ENCODE data around the gene AHSG.

The AHSG gene

GRCh38 chr3:186643493-186643892, 30.6 kb downstream of the AHSG start:
- DNase-seq = no peak

DNA sequence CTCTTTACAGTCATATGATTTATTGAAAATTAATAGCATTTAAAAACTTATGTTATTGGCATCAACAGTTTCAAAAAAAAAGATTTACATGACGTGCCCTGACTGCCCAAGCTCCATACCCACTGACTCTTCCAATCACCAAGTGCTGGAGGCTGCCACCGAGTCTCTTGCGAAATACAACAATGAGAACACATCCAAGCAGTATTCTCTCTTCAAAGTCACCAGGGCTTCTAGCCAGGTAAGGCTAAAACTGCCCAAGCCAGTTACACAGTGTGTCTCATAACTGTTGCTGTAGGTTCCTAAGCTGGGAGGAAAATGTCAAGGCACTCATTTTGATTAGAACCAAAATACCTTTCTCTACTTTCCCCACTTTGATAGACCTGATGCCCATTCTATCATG, 31.8 kb downstream of the AHSG start:
- no peak for DNase-seq

- DNase-seq = no peak
Observed at GRCh38 chr3:186646106-186646505, 33.2 kb downstream of the AHSG start.

- no peak for DNase-seq
Observed at GRCh38 chr3:186646841-186647240, 34.0 kb downstream of the AHSG start.

DNA sequence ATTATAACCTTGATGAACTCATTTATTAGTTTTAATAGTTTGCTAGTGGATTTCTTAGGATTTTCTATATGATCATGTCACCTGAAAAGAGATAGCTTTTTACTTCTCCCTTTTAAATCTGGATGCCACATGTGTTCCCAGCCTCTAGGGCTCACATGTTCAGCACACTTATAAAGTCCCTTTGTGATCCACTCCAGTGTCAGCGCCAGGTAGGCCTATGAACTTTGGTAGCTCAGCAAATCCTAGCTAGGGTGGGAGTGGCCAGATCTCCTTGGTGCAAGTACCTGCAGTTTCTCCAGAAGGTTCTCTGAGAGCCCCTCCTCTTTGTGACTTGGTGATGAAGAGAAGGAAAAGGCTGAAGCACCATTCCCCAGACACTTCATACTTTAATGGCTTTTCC, 36.0 kb downstream of the AHSG start:
- DNase-seq = no peak

GRCh38 chr3:186651678-186652215, 38.9 kb downstream of the AHSG start:
- no peak for DNase-seq

DNA sequence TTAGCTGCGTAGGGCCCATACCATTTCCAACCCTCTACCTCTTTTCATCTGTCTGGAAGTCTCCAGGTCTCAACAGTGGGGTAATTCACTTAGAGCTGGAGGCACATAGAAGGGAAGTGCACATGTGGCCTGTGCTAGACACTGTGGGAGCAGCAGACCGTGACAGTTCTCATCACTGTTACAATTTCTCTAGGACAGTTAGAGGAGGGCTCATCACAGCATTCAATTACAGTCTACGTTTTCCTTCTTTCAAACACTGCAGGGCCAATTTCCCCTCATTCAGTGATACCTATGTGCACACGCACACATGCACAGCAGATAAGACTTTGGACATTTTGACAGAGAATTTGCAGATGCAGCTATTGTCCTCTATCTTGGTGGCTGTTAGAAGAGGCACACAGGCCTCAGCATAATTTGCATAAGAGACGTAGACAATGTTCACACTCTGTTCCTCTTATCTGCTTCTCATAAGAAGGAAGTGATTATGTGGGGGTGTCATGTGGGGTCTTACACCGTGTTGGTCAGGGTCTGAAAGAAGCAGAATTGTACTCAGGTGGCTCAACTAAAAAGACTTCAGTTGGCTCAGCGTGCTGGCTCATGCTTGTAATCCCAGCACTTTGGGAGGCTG, 40.3 kb downstream of the AHSG start:
- DNase-seq = no peak

DNA sequence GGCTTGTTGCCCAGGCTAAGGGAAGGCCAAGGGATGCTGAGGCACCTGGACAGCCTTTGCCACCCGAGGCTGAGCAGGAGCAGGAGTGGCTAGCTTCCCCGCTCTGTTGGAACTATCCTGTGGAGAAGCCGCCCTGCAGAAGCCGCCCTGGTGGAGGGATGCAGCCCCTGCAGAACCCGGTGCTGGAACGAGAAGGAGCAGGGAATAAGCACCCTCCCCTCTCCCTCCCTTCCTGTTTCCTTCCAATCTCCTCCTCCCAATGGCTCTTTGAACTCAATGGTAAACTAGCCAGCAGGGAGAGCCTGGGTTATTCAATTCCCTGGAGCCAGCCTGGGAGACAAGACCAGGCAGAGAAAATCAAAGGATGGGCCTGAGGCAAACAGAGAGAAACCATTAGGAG, 41.1 kb downstream of the AHSG start:
- no peak for DNase-seq

DNA sequence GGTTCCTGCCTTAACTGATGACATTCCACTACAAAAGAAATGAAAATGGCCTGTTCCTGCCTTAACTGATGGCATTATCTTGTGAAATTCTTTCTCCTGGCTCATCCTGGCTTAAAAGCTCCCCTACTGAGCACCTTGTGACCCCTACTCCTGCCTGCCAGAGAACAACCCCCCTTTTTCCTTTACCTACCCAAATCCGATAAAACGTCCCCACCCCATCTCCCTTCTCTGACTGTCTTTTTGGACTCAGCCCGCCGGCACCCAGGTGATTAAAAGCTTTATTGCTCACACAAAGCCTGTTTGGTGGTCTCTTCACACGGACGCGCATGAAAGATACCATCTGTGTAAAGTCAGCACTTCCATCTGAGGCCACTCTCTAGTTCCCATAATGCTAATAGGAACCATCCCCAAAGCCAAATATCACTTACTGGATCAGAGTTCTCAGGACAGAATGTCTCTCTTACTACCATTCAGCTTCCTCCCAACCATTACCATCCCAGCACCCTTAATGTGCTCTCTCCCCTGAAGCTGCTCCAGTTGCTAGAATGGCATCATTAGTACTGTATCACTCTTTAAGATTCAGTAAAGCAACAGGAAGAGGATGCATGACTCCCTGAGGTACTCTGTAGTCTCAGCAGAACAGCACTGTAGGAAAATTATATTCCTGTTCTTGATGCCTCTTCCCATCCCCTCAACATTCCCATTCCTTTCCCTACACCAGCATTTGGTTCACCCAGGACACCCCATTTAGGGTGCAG, 50.7 kb downstream of the AHSG start:
- no peak for DNase-seq

- no peak for DNase-seq
Observed at GRCh38 chr3:186664119-186664495, 51.2 kb downstream of the AHSG start.

DNA sequence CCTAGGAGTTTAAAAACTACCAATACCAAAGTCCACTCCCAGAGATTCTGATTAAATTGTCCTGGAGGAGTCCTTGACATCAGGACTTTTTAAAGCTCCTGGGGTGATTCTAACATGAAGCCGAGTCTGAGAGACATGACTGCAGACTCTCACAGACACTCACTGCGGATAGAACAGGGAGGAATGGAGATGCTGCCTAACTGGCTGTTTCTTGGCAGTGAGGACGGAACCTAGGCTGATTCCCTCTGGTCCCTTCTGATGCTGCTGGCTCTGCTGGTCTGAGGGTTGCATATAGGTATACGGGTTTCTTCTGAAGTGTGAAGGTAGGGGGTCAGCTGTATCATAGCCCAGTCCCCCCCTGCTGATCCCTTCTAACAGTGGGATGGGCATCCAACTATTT, 51.6 kb downstream of the AHSG start:
- DNase-seq = no peak

DNA sequence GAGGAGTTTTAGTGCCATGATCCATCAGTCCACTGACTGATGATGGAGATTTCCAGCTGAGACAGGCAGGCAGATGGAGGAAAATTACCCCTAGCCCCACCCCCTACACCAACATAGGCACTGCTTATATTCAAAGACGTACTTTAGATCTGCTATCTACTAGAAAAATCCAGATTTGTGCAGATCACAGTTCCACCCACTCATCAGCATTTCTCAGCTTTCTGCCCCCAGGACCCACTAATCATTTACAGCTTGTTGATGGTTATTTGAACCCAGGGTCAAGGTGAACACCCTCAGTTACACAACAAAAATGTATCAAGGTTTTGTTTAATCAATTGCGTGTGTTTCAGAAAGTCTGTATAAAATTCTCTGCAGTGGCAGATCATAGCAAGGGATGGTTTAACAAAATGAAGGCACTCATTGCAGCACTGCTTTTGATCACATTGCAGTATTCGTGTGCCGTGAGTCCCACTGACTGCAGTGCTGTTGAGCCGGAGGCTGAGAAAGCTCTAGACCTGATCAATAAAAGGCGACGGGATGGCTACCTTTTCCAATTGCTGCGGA, 52.8 kb downstream of the AHSG start, which contains the start of gene HRG:
TSS of gene HRG (plus strand) at position 390 of the 564 bp plus-strand sequence. CDS start at position 408, 18 bp downstream.
- no peak for DNase-seq

DNA sequence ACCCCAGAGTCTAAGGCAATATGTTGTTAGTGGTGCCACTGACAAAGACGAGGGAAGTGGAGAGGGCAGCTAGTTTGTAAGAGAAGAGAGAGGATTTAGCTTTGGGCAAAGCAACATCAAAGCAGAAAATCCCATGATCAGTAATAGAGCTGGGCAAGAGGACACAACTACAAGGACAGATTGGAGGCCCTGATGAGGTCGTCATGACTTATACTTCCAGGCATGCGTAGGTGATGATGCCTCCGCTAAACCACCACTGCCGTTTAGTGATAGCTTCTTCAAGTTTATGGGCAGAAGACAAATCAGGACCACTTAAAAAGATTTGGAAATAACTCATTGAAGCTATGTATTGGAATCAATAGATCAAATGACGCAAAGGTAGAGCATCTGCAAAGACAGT, 55.6 kb downstream of the AHSG start:
- no peak for DNase-seq

- DNase-seq = no peak
Observed at GRCh38 chr3:186669378-186670084, 56.7 kb downstream of the AHSG start.

GRCh38 chr3:186670155-186670554, 57.3 kb downstream of the AHSG start:
- no peak for DNase-seq

Measured in T1000 (cell line).